ENCODE data around the gene GLT1D1.

GLT1D1 gene

GRCh38 chr12:128910629-128911028, 57.4 kb downstream of the GLT1D1 start:
- ATAC-seq: no peak

DNA sequence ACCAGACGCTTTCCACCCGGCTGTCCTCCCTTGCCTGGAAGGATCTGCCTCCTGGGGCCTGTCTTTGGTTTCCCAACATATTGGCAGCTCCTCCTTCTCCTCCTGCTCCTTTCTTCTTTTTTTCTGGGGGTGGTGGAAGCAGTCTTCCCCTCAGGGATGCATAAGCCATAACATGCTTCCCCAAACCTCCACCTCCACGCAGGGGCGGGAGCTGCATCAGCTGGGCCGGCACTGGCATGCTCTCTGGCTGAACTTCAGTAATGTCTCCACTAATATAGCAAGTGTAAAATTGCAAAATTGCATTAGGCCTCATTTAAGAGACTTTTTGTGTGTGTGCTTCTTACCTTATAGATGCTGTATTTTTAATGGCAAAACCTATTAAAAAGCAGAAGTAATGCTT, 58.6 kb downstream of the GLT1D1 start:
- Mint-ChIP-seq H3K4me3 (no peak overlapping the region), H3K36me3 (no peaks in the 10 kb centered on the region), H3K4me1 (peaks cover 8% of the 10 kb centered on the region), H3K27ac (no peak overlapping the region), H3K9me3 (no peaks in the 10 kb centered on the region)
- ATAC-seq: no peak
- DNase-seq (ENCODE audit: low spot score in 2 of 2): no peak

More at GRCh38 chr12:128910629-128911028, 57.4 kb downstream of the GLT1D1 start:
- Mint-ChIP-seq H3K9me3 (no peaks in the 10 kb centered on the region), H3K36me3 (no peaks in the 10 kb centered on the region), H3K4me3 (no peak overlapping the region), H3K4me1 (no peaks in the 10 kb centered on the region), H3K27ac (no peak overlapping the region)
- DNase-seq (ENCODE audit: low spot score in 2 of 2): no peak

GRCh38 chr12:128914908-128915563, 61.8 kb downstream of the GLT1D1 start:
- Mint-ChIP-seq H3K9me3 (no peaks in the 10 kb centered on the region), H3K36me3 (no peaks in the 10 kb centered on the region), H3K4me1 (peaks cover 23% of the 10 kb centered on the region), H3K4me3 (no peak overlapping the region), H3K27ac (no peak overlapping the region)
- DNase-seq (ENCODE audit: low spot score in 2 of 2) (peak; percentile 6 to 58), ATAC-seq (peak; percentile 92)

- H3K36me3 Mint-ChIP-seq: no peaks in the 10 kb centered on the region
- H3K4me1 Mint-ChIP-seq: peaks cover 23% of the 10 kb centered on the region
- no peak overlapping the region for H3K4me3 Mint-ChIP-seq
- H3K27ac Mint-ChIP-seq: no peak overlapping the region
- ATAC-seq: peak; percentile 36
- no peak for DNase-seq (ENCODE audit: low spot score in 2 of 2)
- no peaks in the 10 kb centered on the region for H3K9me3 Mint-ChIP-seq
These were observed 63.1 kb downstream of the GLT1D1 start for GRCh38 chr12:128916425-128916824.

DNA sequence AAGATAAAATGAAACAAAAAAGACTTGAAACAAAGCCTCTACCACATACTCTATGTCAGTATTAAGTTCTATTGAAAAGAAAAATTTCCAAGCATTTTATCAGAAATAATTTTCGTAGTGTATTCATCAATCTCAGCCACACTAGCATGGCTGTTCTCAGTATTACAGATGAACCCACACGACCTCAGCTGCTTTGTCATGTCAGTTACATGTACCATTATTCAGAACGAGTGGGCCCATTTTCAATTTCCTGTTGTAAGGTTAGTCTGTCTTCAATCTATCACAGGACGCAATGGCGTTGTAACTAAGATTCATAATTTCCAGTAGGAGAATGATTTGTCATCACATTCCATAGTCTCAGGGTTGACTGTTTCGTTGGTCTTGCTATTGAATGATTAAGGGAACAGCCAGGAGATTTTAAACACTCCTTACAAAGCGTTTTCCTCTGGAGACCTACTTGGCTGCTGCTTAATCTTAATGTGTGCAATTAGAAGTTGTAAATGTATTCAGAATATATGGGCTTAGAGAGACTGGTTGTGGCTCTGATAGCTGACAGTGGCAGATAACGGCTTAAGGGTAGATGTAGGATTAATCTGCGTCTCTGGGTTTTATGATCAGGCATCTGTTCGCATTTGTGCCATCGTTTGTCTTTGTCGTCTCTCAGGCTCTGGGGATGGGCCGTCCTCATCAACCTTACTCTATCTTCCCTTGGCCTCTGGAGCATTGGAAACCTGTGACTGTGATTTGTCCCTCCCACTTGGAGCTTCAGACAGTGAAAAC, 65.4 kb downstream of the GLT1D1 start:
- no peak overlapping the region for H3K4me3 Mint-ChIP-seq
- H3K36me3 Mint-ChIP-seq: no peaks in the 10 kb centered on the region
- H3K9me3 Mint-ChIP-seq: no peaks in the 10 kb centered on the region
- no peak overlapping the region for H3K27ac Mint-ChIP-seq
- peak; percentile 71 for ATAC-seq
- H3K4me1 Mint-ChIP-seq: peaks cover 23% of the 10 kb centered on the region
- no peak for DNase-seq (ENCODE audit: low spot score in 2 of 2)

- Mint-ChIP-seq H3K4me3 (no peak overlapping the region), H3K9me3 (no peaks in the 10 kb centered on the region), H3K36me3 (no peaks in the 10 kb centered on the region), H3K27ac (no peak overlapping the region), H3K4me1 (peaks cover 23% of the 10 kb centered on the region)
- no peak for ATAC-seq
- DNase-seq (ENCODE audit: low spot score in 2 of 2): no peak
These were observed 67.2 kb downstream of the GLT1D1 start for GRCh38 chr12:128920468-128920867.

DNA sequence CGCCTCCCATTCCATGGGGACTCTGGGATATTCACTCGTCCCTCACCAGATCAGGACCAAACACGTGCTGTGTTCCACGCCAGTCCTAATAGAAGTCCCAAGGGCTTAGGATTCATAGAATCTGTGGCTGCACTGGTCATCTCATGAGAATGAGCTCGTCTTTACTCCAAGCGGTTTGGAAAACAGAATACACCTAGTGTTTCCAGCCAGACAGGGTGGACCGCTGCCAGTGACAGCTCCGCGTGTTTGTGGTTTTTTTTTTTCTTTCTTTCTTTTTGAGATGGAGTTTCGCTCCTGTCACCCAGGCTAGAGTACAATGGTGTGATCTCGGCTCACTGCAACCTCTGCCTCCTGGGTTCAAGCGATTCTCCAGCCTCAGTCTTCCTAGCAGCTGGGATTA, 75.1 kb downstream of the GLT1D1 start:
- Mint-ChIP-seq H3K27ac (no peak overlapping the region), H3K36me3 (no peaks in the 10 kb centered on the region), H3K4me3 (no peak overlapping the region), H3K9me3 (no peaks in the 10 kb centered on the region), H3K4me1 (no peaks in the 10 kb centered on the region)
- no peak for DNase-seq (ENCODE audit: low spot score in 2 of 2)
- no peak for ATAC-seq

DNA sequence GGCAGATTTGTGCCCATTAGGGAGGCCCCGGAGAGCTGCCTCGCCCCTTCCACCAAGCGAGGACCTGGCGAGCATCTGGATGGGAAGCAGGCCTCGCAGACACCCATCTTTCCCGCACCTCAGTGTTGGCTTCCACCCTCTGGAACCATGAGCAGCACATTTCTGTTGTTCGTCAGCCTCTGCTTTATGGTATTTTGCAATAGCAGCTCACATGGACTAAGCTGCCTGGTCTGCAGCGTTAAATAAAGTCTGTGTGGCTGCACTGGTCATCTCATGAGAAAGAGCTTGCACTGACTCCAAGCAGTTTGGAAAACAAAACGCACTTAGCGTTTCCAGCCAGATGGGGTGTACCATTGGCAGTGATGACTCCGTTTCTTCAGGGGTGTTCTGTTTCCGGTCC, 75.8 kb downstream of the GLT1D1 start:
- no peak for ATAC-seq

DNA sequence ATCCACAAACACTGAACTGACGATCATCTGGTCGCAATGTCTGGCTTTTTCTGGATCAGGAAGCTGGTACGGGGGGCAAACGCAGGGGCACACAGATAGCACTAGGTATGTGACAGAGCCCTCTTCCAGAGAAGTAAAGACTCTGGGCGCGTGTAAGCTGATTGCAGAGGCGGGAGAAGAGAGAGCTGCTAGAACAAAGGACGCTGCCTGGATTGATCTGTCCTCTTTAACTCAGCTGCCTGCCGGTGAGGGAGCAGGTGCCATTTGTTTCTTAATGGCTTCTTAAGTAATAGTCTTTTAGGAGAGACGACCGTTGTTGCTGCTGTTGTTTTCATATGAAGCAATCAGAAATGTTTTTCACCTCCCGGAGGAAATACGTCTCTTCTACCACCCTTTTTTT, 77.3 kb downstream of the GLT1D1 start:
- Mint-ChIP-seq H3K36me3 (no peaks in the 10 kb centered on the region), H3K4me3 (no peak overlapping the region), H3K4me1 (no peaks in the 10 kb centered on the region), H3K27ac (no peak overlapping the region), H3K9me3 (no peaks in the 10 kb centered on the region)
- ATAC-seq: no peak
- DNase-seq (ENCODE audit: low spot score in 2 of 2): no peak

More for the DNA sequence above, 75.8 kb downstream of the GLT1D1 start:
- Mint-ChIP-seq H3K4me1 (no peaks in the 10 kb centered on the region), H3K27ac (no peak overlapping the region), H3K9me3 (no peaks in the 10 kb centered on the region), H3K4me3 (no peak overlapping the region), H3K36me3 (no peaks in the 10 kb centered on the region)
- DNase-seq (ENCODE audit: low spot score in 2 of 2): no peak

DNA sequence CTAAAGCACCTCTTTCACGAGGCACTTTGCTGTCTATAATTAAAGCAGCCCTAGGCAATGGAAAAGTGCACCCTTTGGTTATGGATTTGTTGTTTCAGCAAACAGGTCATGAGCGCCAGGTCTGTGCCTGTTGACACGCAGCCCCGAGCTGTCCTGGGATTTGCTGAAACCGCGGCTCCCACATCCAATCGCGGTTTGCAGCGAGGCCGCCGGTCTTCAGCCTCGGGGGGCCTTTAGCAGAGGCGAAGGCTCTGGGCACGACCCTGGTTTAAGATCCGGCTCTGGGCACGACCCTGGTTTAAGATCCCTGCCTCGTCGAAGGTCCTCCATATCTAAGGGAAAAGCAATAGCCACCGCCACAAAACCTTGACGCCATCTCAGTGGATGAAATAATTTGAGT, 79.2 kb downstream of the GLT1D1 start:
- Mint-ChIP-seq H3K4me3 (no peak overlapping the region), H3K36me3 (no peaks in the 10 kb centered on the region), H3K27ac (no peak overlapping the region), H3K9me3 (no peaks in the 10 kb centered on the region), H3K4me1 (no peaks in the 10 kb centered on the region)
- ATAC-seq: no peak
- no peak for DNase-seq (ENCODE audit: low spot score in 2 of 2)

GRCh38 chr12:128933039-128933438, 79.8 kb downstream of the GLT1D1 start:
- Mint-ChIP-seq H3K27ac (no peak overlapping the region), H3K4me3 (no peak overlapping the region), H3K36me3 (no peaks in the 10 kb centered on the region), H3K9me3 (no peaks in the 10 kb centered on the region), H3K4me1 (no peaks in the 10 kb centered on the region)
- DNase-seq (ENCODE audit: low spot score in 2 of 2): no peak
- no peak for ATAC-seq

- H3K27ac Mint-ChIP-seq: no peak overlapping the region
- no peak for ATAC-seq
- H3K4me3 Mint-ChIP-seq: no peak overlapping the region
- H3K36me3 Mint-ChIP-seq: no peaks in the 10 kb centered on the region
- no peak for DNase-seq (ENCODE audit: low spot score in 2 of 2)
- no peaks in the 10 kb centered on the region for H3K4me1 Mint-ChIP-seq
- H3K9me3 Mint-ChIP-seq: no peaks in the 10 kb centered on the region
These were observed 80.6 kb downstream of the GLT1D1 start for GRCh38 chr12:128933926-128934325.

DNA sequence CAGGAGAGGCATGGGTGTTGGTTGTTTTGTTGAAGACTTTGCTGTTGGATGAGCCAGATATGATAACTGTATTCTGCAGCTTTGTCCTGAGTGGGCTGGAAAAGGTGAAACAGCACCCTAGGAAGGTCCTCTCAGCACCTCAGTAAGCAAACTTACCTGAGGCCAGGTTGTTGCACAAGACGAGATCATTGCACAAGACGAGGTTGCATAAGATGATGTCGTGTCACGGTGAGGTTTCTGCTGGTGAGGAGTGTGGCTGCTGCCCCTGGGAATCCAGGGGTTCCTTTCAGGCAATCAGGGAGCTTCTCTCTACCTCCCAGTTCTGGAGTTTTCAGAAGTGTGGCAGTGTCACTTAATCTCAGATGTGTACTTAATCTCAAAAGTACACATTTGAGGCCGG, 85.6 kb downstream of the GLT1D1 start:
- Mint-ChIP-seq H3K36me3 (no peaks in the 10 kb centered on the region), H3K4me1 (no peaks in the 10 kb centered on the region), H3K4me3 (no peak overlapping the region), H3K9me3 (no peaks in the 10 kb centered on the region), H3K27ac (no peak overlapping the region)
- DNase-seq (ENCODE audit: low spot score in 2 of 2): no peak
- no peak for ATAC-seq

DNA sequence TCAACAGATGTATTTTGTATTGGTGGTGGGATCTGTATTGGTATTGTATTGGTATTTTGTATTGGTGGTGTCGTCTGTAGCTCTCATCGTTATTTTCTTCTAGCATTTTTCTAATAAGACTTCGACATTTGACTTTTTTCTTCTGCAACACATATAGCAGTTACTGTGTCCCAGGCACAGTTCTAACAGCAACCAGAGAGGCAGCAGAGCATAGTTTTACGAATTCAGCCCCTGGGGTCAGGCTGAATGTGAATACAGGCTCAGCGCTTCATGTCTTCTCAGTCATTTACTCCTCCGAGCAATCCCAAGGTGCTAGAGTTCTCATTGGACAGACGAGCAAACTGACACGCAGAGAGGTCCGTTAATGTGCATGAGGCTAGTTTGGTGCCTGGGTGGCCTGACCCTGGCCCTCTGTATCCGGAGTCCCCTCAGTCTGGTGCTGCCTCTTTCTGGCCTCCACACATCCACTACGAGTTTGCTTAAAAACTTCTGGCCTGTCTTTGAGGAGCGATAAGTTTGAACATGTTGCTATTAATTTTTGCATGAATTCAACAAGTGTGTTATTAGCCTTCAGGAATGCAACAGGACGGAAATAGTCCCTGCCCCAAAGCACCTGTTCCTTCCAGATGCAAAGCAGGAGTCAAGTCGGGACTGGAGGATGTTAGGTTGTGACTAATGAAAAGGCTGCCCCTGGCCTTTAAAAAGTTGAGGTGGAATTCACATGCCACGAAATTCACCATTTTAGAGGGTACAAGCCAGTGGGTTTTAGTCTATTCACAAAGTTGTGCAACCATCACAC, 87.0 kb downstream of the GLT1D1 start:
- DNase-seq (ENCODE audit: low spot score in 2 of 2) (no peak), ATAC-seq (no peak)
- H3K9me3 Mint-ChIP-seq: no peaks in the 10 kb centered on the region
- H3K27ac Mint-ChIP-seq: no peak overlapping the region
- H3K36me3 Mint-ChIP-seq: no peaks in the 10 kb centered on the region
- no peaks in the 10 kb centered on the region for H3K4me1 Mint-ChIP-seq
- H3K4me3 Mint-ChIP-seq: no peak overlapping the region

- DNase-seq (ENCODE audit: low spot score in 2 of 2) (no peak), ATAC-seq (no peak)
- H3K27ac Mint-ChIP-seq: no peak overlapping the region
- no peak overlapping the region for H3K4me3 Mint-ChIP-seq
- H3K4me1 Mint-ChIP-seq: no peaks in the 10 kb centered on the region
- H3K9me3 Mint-ChIP-seq: no peaks in the 10 kb centered on the region
- H3K36me3 Mint-ChIP-seq: no peaks in the 10 kb centered on the region
These were observed 87.7 kb downstream of the GLT1D1 start for GRCh38 chr12:128940974-128941373.
